HepG2 (cell line): ENCODE measurements around the gene TMEM132E. TPM values are rescaled to one million over a fixed set of nuclear protein-coding genes. Genes with fewer than 3 reads are reported as not detected.

Experiments
- ATAC-seq: fragments of 200-7000 bp; cut with Tn5 transposase; 3 replicates; pipeline ENCODE4 v1.9.1; 2020; ENCODE audit warnings: mild to moderate bottlenecking, moderate library complexity
- BruUV-seq: library from RNA; stranded (reverse); fragments of 400-500 nt; replicated peaks from 2 replicates; lab custom pipeline; 2021; lab: Mats Ljungman, UMichigan
- CTCF ChIA-PET: fragments of 300-600 bp; formaldehyde crosslinking; extraction: SDS; loops from one replicate; lab custom pipeline; 2021; ENCODE audit warnings: low total read pairs, inconsistent platforms, low intra/inter-chr PET ratio; lab: Yijun Ruan, JAX
- POLR2A ChIA-PET: fragments of 350-600 bp; sonication (Branson Sonifier 250); formaldehyde crosslinking; loops from one replicate; lab custom pipeline; 2020; ENCODE audit warnings: antibody characterized with exemption, inconsistent platforms; lab: Yijun Ruan, JAX
- DNase-seq: peaks from one replicate; pipeline ENCODE4 v3.0.0-alpha.2; 2015; ENCODE audit warnings: low spot score
- FAIRE-seq: peaks from 3 replicates; lab custom pipeline; 2011; peaks lifted over from hg19 to GRCh38; lab: Jason Lieb, UNC
- H2AFZ ChIP-seq: one replicate; pipeline ENCODE4 v1.6.1; 2011; ENCODE audit warnings: low read length, inconsistent platforms
- H3K27ac ChIP-seq: fragments of 300-600 bp; 3 replicates; pipeline ENCODE4 v1.8.0; 2011; ENCODE audit warnings: mixed run types, mild to moderate bottlenecking, mixed read lengths, low read length, inconsistent platforms; ENCODE audit not compliant: insufficient read depth; ENCODE audit errors: extremely low read length
- H3K27me3 ChIP-seq, 2 experiments: fragments of 200-600 bp in 1 of 2; 2 replicates in 1 of 2; 3 replicates in 1 of 2; pipeline versions ENCODE4 v1.6.0 to v1.8.0; 2011; ENCODE audit warnings: low read length in 2 of 2, mild to moderate bottlenecking in 2 of 2, moderate library complexity in 2 of 2, inconsistent platforms in 1 of 2; ENCODE audit not compliant: insufficient read depth in 2 of 2, control insufficient read depth in 1 of 2
- H3K36me3 ChIP-seq, 2 experiments: fragments of 200-600 bp in 1 of 2; replicated peaks in 1 of 2; 2 replicates in 1 of 2; 3 replicates in 1 of 2; pipeline versions ENCODE4 v1.5.1 to v1.8.0; 2011; ENCODE audit warnings: low read length in 2 of 2, inconsistent platforms in 1 of 2; ENCODE audit not compliant: insufficient read depth in 2 of 2, control insufficient read depth in 1 of 2
- H3K4me1 ChIP-seq: 2 replicates; pipeline ENCODE4 v1.5.1; 2012; ENCODE audit warnings: low read length, inconsistent platforms; ENCODE audit not compliant: insufficient read depth
- H3K4me2 ChIP-seq: 2 replicates; pipeline ENCODE4 v1.6.0; 2011; ENCODE audit warnings: low read depth, low read length, inconsistent platforms
- H3K4me3 ChIP-seq, 3 experiments: fragments of 200-600 bp in 1 of 3; sonication (generic), shearing (Covaris generic) in 1 of 3; replicated peaks in 1 of 3; 2 replicates each; pipeline ENCODE4 v1.5.1; 2011 to 2016; ENCODE audit warnings: low read length in 3 of 3, inconsistent platforms in 2 of 3, low read depth in 2 of 3, mild to moderate bottlenecking in 2 of 3, control low read depth in 1 of 3, mixed read lengths in 1 of 3; ENCODE audit not compliant: insufficient read depth in 1 of 3
- H3K79me2 ChIP-seq: one replicate; pipeline ENCODE4 v1.6.1; 2011; ENCODE audit warnings: low read length, inconsistent platforms; ENCODE audit not compliant: insufficient read depth
- H3K9ac ChIP-seq: 2 replicates; pipeline ENCODE4 v1.6.0; 2011; ENCODE audit warnings: mild to moderate bottlenecking, low read depth, low read length, inconsistent platforms; ENCODE audit not compliant: insufficient read depth
- H3K9me3 ChIP-seq: 2 replicates; pipeline ENCODE4 v1.5.1; 2012; ENCODE audit warnings: mild to moderate bottlenecking, low read length
- H4K20me1 ChIP-seq: 2 replicates; pipeline ENCODE4 v1.6.0; 2011; ENCODE audit warnings: inconsistent platforms, mild to moderate bottlenecking, low read length, moderate library complexity; ENCODE audit not compliant: insufficient read depth
- LRRFIP1 ChIP-seq: sonication (generic); formaldehyde crosslinking; conservative IDR thresholded peaks from 2 replicates; pipeline ENCODE4 v1.4.0; 2020; ENCODE audit warnings: missing genetic modification reagents
- NR3C1 ChIP-seq: sonication (generic); formaldehyde crosslinking; IDR thresholded peaks from 2 replicates; pipeline ENCODE4 v1.4.0; 2020; ENCODE audit warnings: missing genetic modification reagents
- PHF5A ChIP-seq: IDR thresholded peaks from one replicate; pipeline ENCODE4 v1.6.1; 2018; ENCODE audit warnings: low read depth, missing genetic modification reagents; ENCODE audit not compliant: unreplicated experiment
- POLR2G ChIP-seq: fragments of 200-400 bp; formaldehyde crosslinking; IDR thresholded peaks from 2 replicates; pipeline ENCODE4 v1.6.1; 2018; ENCODE audit warnings: mild to moderate bottlenecking, low read depth, low read length, moderate library complexity
- REPIN1 ChIP-seq: sonication (generic); formaldehyde crosslinking; IDR thresholded peaks from 2 replicates; pipeline ENCODE4 v1.8.0; 2022; ENCODE audit warnings: missing genetic modification reagents, low read depth, mild to moderate bottlenecking, borderline replicate concordance
- ZBTB33 ChIP-seq: sonication (generic); formaldehyde crosslinking; IDR thresholded peaks from 2 replicates; pipeline ENCODE4 v1.4.0; 2020; ENCODE audit warnings: missing genetic modification reagents
- ZNF142 ChIP-seq: sonication (generic); formaldehyde crosslinking; IDR thresholded peaks from 2 replicates; pipeline ENCODE4 v1.4.0; 2020; ENCODE audit warnings: missing genetic modification reagents
- ZNF354B ChIP-seq: sonication (generic); formaldehyde crosslinking; IDR thresholded peaks from 2 replicates; pipeline ENCODE4 v1.8.0; 2022; ENCODE audit warnings: mild to moderate bottlenecking, missing genetic modification reagents
- ZNF574 ChIP-seq: sonication (generic); formaldehyde crosslinking; IDR thresholded peaks from 2 replicates; pipeline ENCODE4 v1.4.0; 2020; ENCODE audit warnings: missing genetic modification reagents
- WGBS: methylation state at CpG from one replicate; pipeline ENCODE4 v1.1.6; 2017; ENCODE audit warnings: low lambda C conversion rate; 5-methylcytosine and 5-hydroxymethylcytosine counted together
- in situ Hi-C: cut with HindIII; loops from 2 replicates; pipeline ENCODE4 v1.10.0; 2017; ENCODE audit warnings: low pct_unique_long_range_greater_than_20kb; ENCODE audit not compliant: extremely low pct_ligation_motif_present
- intact Hi-C: fragments of 100-400 bp; cut with micrococcal nuclease; formaldehyde crosslinking; loops from one replicate; pipeline ENCODE4 v1.10.0; 2022; ENCODE audit not compliant: unreplicated experiment
- polyA plus RNA-seq, 8 experiments: library from polyadenylated mRNA; depleted of rRNA in 3 of 8; stranded (reverse) in 7 of 8; unstranded in 1 of 8; fragments of >200 nt; fragmentation: Illumina TruSeq in 4 of 8; extraction: Trizol in 4 of 8; gene quantifications; 2 replicates each; pipeline versions ENCODE4 v1.2.1 to v1.2.3, GENCODE V29; 2011 to 2016; ENCODE audit warnings: low read depth in 4 of 8, missing spikeins in 1 of 8, mixed read lengths in 1 of 8; ENCODE audit not compliant: insufficient read depth in 1 of 8
- total RNA-seq, 5 experiments: library from RNA; depleted of rRNA; stranded (reverse); fragments of >200 nt; fragmentation: Illumina TruSeq; extraction: Trizol; gene quantifications; 2 replicates each; pipeline ENCODE4 v1.2.3, GENCODE V29; 2016; ENCODE audit warnings: low read depth in 1 of 5

The TMEM132E gene
- total and polyA plus RNA-seq, 2 of the 13 experiments (the other 11 are each of a cell fraction or from before 2014, with no cell fraction given): not detected

DNA sequence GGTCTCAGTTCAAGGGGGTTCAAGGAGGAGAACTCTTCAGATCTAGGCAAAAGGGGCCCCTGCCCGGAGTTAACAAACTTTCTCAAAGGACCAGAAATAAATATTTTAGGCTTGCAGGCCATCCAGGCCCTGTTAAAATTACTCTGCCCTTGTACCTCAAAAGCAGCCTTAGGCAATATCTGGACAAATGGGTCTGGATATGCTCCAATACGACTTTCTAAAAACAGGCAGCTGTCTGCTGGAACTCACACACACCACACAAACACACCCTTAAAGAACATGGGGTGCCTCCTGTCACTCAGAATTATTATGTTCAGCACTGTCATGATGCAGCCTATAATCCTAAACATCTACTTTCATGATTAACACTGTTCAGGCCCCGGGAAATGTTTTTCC is 75.5 kb downstream of the TMEM132E start:
- Histone ChIP-seq H4K20me1 (no peaks in the 10 kb centered on the region), H3K4me2 (no peak overlapping the region), H3K36me3 (no peaks in the 10 kb centered on the region), H2AFZ (no peak overlapping the region), H3K4me3 (no peak overlapping the region), H3K9me3 (no peaks in the 10 kb centered on the region), H3K79me2 (no peaks in the 10 kb centered on the region), H3K4me1 (no peaks in the 10 kb centered on the region), H3K27ac (no peak overlapping the region), H3K27me3 (no peaks in the 10 kb centered on the region; a peak in 1 of 5 replicates), H3K9ac (no peak overlapping the region)
- ChIA-PET POLR2A (no interaction called here), CTCF (no interaction called here)
- in situ Hi-C loops (no loop called here), intact Hi-C loops (no loop called here)
- FAIRE-seq (no peak), DNase-seq (no peak), ATAC-seq (no peak)
- WGBS: 0% methylated on average over 3 of the region's 3 CpGs
- no TSS peak for BruUV-seq
- TF ChIP-seq ZNF142 (no peak), ZNF574 (no peak), POLR2G (no peak), PHF5A (CRISPR knock-in tag) (no peak), ZBTB33 (CRISPR knock-in tag) (no peak), REPIN1 (CRISPR knock-in tag) (no peak), LRRFIP1 (no peak), NR3C1 (CRISPR knock-in tag) (no peak), ZNF354B (CRISPR knock-in tag) (no peak)
